ENCODE results near the gene PPP1R14C. TPM values are rescaled to one million over a fixed set of nuclear protein-coding genes. Genes with fewer than 3 reads are reported as not detected.
A peak's percentile ranks its signal among the peaks of the same experiment; 100 is the strongest.
"Not testable (repeated sequence)": the region's sequence is repeated elsewhere in the genome, so short reads cannot be mapped to it uniquely, and the experiment has no call there.

Gene PPP1R14C
- total RNA-seq, 2 experiments from 2014 or later: 0.21 TPM; not detected in 1

- H3K27ac Mint-ChIP-seq: no peak overlapping the region
- ATAC-seq (no peak), DNase-seq (no peak)
- H3K4me1 Mint-ChIP-seq: peaks cover 12% of the 10 kb centered on the region
- ChIA-PET POLR2A (no interaction called here), CTCF (interaction anchor here (1.0 kb wide), 1 partner anchor 160 kb away, joined by 5 read pairs; no protein-coding TSS in a partner anchor)
- peaks cover 2% of the 10 kb centered on the region for H3K9me3 Mint-ChIP-seq (ENCODE audit: low read depth)
- H3K27me3 Mint-ChIP-seq: peaks cover 19% of the 10 kb centered on the region
- H3K36me3 Mint-ChIP-seq (ENCODE audit: low read depth): no peaks in the 10 kb centered on the region
- intact Hi-C loops (cut with DNase I, micrococcal nuclease): no loop called here
- no peak overlapping the region for H3K4me3 Mint-ChIP-seq
Measured at GRCh38 chr6:150230832-150231524, 88.1 kb downstream of the PPP1R14C start.

GRCh38 chr6:150231525-150231850, 88.6 kb downstream of the PPP1R14C start:
- ChIA-PET POLR2A (no interaction called here), CTCF (interaction anchor here (1.0 kb wide), 1 partner anchor 160 kb away, joined by 5 read pairs; no protein-coding TSS in a partner anchor)
- Mint-ChIP-seq H3K4me3 (no peak overlapping the region), H3K27ac (no peak overlapping the region), H3K27me3 (peaks cover 23% of the 10 kb centered on the region), H3K36me3 (ENCODE audit: low read depth) (no peaks in the 10 kb centered on the region), H3K4me1 (peaks cover 15% of the 10 kb centered on the region), H3K9me3 (ENCODE audit: low read depth) (peaks cover 2% of the 10 kb centered on the region)
- DNase-seq (no peak), ATAC-seq (no peak)
- intact Hi-C loops (cut with DNase I, micrococcal nuclease): no loop called here

GRCh38 chr6:150233843-150234269, 91.0 kb downstream of the PPP1R14C start:
- H3K4me3 Mint-ChIP-seq: no peak overlapping the region
- ATAC-seq (no peak), DNase-seq (no peak)
- intact Hi-C loops (cut with DNase I, micrococcal nuclease): no loop called here
- no peaks in the 10 kb centered on the region for H3K36me3 Mint-ChIP-seq (ENCODE audit: low read depth)
- H3K9me3 Mint-ChIP-seq (ENCODE audit: low read depth): peaks cover 2% of the 10 kb centered on the region
- peaks cover 24% of the 10 kb centered on the region for H3K27me3 Mint-ChIP-seq
- H3K4me1 Mint-ChIP-seq: peaks cover 15% of the 10 kb centered on the region
- POLR2A ChIA-PET: no interaction called here
- CTCF ChIA-PET: no interaction called here
- no peak overlapping the region for H3K27ac Mint-ChIP-seq

- Mint-ChIP-seq H3K4me3 (no peak overlapping the region), H3K9me3 (ENCODE audit: low read depth) (peaks cover 4% of the 10 kb centered on the region), H3K27me3 (peaks cover 30% of the 10 kb centered on the region), H3K27ac (no peak overlapping the region), H3K36me3 (ENCODE audit: low read depth) (no peaks in the 10 kb centered on the region), H3K4me1 (peaks cover 17% of the 10 kb centered on the region)
- intact Hi-C loops (cut with DNase I, micrococcal nuclease): no loop called here
- CTCF ChIA-PET: no interaction called here
- no peak for DNase-seq
- no peak for ATAC-seq
- POLR2A ChIA-PET: interaction anchor here (0.8 kb wide), 1 partner anchor 63 kb away, joined by 6 read pairs; no protein-coding TSS in a partner anchor
Measured at GRCh38 chr6:150235218-150235617, 92.4 kb downstream of the PPP1R14C start.

GRCh38 chr6:150236114-150236513, 93.3 kb downstream of the PPP1R14C start:
- Mint-ChIP-seq H3K36me3 (ENCODE audit: low read depth) (no peaks in the 10 kb centered on the region), H3K27me3 (peaks cover 25% of the 10 kb centered on the region), H3K9me3 (ENCODE audit: low read depth) (peaks cover 4% of the 10 kb centered on the region), H3K27ac (no peak overlapping the region), H3K4me3 (no peak overlapping the region), H3K4me1 (peaks cover 25% of the 10 kb centered on the region)
- DNase-seq (no peak), ATAC-seq (no peak)
- intact Hi-C loops (cut with DNase I, micrococcal nuclease): no loop called here
- ChIA-PET CTCF (no interaction called here), POLR2A (no interaction called here)

GRCh38 chr6:150236544-150236943, 93.7 kb downstream of the PPP1R14C start:
- Mint-ChIP-seq H3K27me3 (peaks cover 25% of the 10 kb centered on the region), H3K27ac (no peak overlapping the region), H3K4me1 (peaks cover 30% of the 10 kb centered on the region), H3K4me3 (no peak overlapping the region), H3K36me3 (ENCODE audit: low read depth) (no peaks in the 10 kb centered on the region), H3K9me3 (ENCODE audit: low read depth) (peaks cover 4% of the 10 kb centered on the region)
- DNase-seq (no peak), ATAC-seq (no peak)
- POLR2A ChIA-PET: no interaction called here
- intact Hi-C loops (cut with DNase I, micrococcal nuclease): no loop called here
- CTCF ChIA-PET: no interaction called here

GRCh38 chr6:150237626-150238025, 94.8 kb downstream of the PPP1R14C start:
- intact Hi-C loops (cut with DNase I, micrococcal nuclease): no loop called here
- ChIA-PET CTCF (no interaction called here), POLR2A (interaction anchor here (0.7 kb wide), 1 partner anchor 59 kb away, joined by 3 read pairs; no protein-coding TSS in a partner anchor)
- Mint-ChIP-seq H3K27ac (no peak overlapping the region), H3K9me3 (ENCODE audit: low read depth) (peaks cover 4% of the 10 kb centered on the region), H3K4me3 (no peak overlapping the region), H3K27me3 (peaks cover 25% of the 10 kb centered on the region), H3K36me3 (ENCODE audit: low read depth) (no peaks in the 10 kb centered on the region), H3K4me1 (peaks cover 35% of the 10 kb centered on the region)
- DNase-seq (no peak), ATAC-seq (no peak)

GRCh38 chr6:150238336-150238741, 95.5 kb downstream of the PPP1R14C start:
- H3K27me3 Mint-ChIP-seq: peaks cover 21% of the 10 kb centered on the region
- ChIA-PET POLR2A (interaction anchor here (0.7 kb wide), 1 partner anchor 59 kb away, joined by 3 read pairs; no protein-coding TSS in a partner anchor), CTCF (no interaction called here)
- intact Hi-C loops (cut with DNase I, micrococcal nuclease): no loop called here
- H3K4me1 Mint-ChIP-seq: peaks cover 32% of the 10 kb centered on the region
- no peak for DNase-seq
- H3K9me3 Mint-ChIP-seq (ENCODE audit: low read depth): peaks cover 2% of the 10 kb centered on the region
- no peak overlapping the region for H3K27ac Mint-ChIP-seq
- no peak overlapping the region for H3K4me3 Mint-ChIP-seq
- ATAC-seq: no peak
- no peaks in the 10 kb centered on the region for H3K36me3 Mint-ChIP-seq (ENCODE audit: low read depth)

GRCh38 chr6:150238846-150239407, 96.1 kb downstream of the PPP1R14C start:
- POLR2A ChIA-PET: no interaction called here
- peaks cover 2% of the 10 kb centered on the region for H3K9me3 Mint-ChIP-seq (ENCODE audit: low read depth)
- no peaks in the 10 kb centered on the region for H3K36me3 Mint-ChIP-seq (ENCODE audit: low read depth)
- H3K4me1 Mint-ChIP-seq: peaks cover 32% of the 10 kb centered on the region
- no peak for ATAC-seq
- peaks cover 25% of the 10 kb centered on the region for H3K27me3 Mint-ChIP-seq
- H3K4me3 Mint-ChIP-seq: no peak overlapping the region
- no peak for DNase-seq
- intact Hi-C loops (cut with DNase I, micrococcal nuclease): no loop called here
- CTCF ChIA-PET: interaction anchor here (1.0 kb wide), 1 partner anchor 67 kb away, joined by 3 read pairs; no protein-coding TSS in a partner anchor
- no peak overlapping the region for H3K27ac Mint-ChIP-seq

- intact Hi-C loops (cut with DNase I, micrococcal nuclease): loop anchor here (1.0 to 10.0 kb wide), 5 partner anchors 12 to 573 kb away; no protein-coding TSS in a partner anchor
- H3K4me3 Mint-ChIP-seq; POLR2A ChIA-PET; H3K36me3 Mint-ChIP-seq (ENCODE audit: low read depth); H3K27ac Mint-ChIP-seq; H3K9me3 Mint-ChIP-seq (ENCODE audit: low read depth): not testable (repeated sequence)
- Mint-ChIP-seq H3K4me1 (peaks cover 22% of the 10 kb centered on the region), H3K27me3 (peaks cover 29% of the 10 kb centered on the region)
- peak; percentile 80 for DNase-seq
- peak; percentile 92 for ATAC-seq
- CTCF ChIA-PET: interaction anchor here (1.2 kb wide), 1 partner anchor 14 kb away, joined by 3 read pairs; no protein-coding TSS in a partner anchor
Measured at GRCh38 chr6:150241756-150242155, 98.9 kb downstream of the PPP1R14C start.

- no peaks in the 10 kb centered on the region for H3K36me3 Mint-ChIP-seq (ENCODE audit: low read depth)
- ATAC-seq (no peak), DNase-seq (no peak)
- ChIA-PET POLR2A (no interaction called here), CTCF (interaction anchor here (0.6 to 0.8 kb wide), 2 partner anchors 14 to 539 kb away, joined by 3 read pairs; no protein-coding TSS in a partner anchor)
- H3K9me3 Mint-ChIP-seq (ENCODE audit: low read depth): peaks cover 19% of the 10 kb centered on the region
- intact Hi-C loops (cut with DNase I, micrococcal nuclease): loop anchor here in 1 of 2 experiments (10.0 kb wide), 2 partner anchors 169 to 571 kb away; no protein-coding TSS in a partner anchor
- peaks cover 30% of the 10 kb centered on the region for H3K27me3 Mint-ChIP-seq
- H3K27ac Mint-ChIP-seq: no peak overlapping the region
- H3K4me1 Mint-ChIP-seq: peaks cover 22% of the 10 kb centered on the region
- no peak overlapping the region for H3K4me3 Mint-ChIP-seq
Measured at GRCh38 chr6:150243620-150244314, 100.9 kb downstream of the PPP1R14C start.
